ENCODE results near the gene GALNT9.

Gene GALNT9

DNA sequence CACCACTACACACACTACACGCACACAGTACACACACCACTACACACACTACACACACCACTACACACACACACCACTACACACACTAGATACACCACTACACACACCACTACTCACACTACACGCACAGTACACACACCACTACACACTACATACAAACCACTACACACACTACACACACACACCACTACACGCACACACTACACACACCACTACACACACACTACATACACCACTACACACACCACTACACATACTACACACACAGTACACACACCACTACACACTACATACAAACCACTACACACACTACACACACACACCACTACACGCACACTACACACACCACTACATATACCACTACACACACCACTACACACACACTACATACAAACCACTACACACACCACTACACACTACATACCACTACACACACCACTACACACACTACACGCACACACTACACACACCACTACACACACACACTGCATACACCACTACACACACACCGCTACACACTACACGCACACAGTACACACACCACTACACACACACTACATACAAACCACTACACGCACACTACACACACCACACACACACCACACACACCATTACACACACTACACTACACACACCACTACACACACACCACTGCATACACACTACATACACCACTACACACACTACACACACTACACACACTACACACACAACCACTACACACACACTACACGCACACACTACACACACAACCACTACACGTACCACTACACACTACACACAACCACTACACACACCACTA lies 173.4 kb downstream of the GALNT9 start:
- TF ChIP-seq, protein P1, sequence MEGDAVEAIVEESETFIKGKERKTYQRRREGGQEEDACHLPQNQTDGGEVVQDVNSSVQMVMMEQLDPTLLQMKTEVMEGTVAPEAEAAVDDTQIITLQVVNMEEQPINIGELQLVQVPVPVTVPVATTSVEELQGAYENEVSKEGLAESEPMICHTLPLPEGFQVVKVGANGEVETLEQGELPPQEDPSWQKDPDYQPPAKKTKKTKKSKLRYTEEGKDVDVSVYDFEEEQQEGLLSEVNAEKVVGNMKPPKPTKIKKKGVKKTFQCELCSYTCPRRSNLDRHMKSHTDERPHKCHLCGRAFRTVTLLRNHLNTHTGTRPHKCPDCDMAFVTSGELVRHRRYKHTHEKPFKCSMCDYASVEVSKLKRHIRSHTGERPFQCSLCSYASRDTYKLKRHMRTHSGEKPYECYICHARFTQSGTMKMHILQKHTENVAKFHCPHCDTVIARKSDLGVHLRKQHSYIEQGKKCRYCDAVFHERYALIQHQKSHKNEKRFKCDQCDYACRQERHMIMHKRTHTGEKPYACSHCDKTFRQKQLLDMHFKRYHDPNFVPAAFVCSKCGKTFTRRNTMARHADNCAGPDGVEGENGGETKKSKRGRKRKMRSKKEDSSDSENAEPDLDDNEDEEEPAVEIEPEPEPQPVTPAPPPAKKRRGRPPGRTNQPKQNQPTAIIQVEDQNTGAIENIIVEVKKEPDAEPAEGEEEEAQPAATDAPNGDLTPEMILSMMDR (IDR thresholded peaks at IDR 0.05) = no peak
- TF ChIP-seq ZFX (IDR thresholded peaks at IDR 0.05; ENCODE audit: borderline replicate concordance) = no peak
- no peak overlapping the region for H3K27ac ChIP-seq

DNA sequence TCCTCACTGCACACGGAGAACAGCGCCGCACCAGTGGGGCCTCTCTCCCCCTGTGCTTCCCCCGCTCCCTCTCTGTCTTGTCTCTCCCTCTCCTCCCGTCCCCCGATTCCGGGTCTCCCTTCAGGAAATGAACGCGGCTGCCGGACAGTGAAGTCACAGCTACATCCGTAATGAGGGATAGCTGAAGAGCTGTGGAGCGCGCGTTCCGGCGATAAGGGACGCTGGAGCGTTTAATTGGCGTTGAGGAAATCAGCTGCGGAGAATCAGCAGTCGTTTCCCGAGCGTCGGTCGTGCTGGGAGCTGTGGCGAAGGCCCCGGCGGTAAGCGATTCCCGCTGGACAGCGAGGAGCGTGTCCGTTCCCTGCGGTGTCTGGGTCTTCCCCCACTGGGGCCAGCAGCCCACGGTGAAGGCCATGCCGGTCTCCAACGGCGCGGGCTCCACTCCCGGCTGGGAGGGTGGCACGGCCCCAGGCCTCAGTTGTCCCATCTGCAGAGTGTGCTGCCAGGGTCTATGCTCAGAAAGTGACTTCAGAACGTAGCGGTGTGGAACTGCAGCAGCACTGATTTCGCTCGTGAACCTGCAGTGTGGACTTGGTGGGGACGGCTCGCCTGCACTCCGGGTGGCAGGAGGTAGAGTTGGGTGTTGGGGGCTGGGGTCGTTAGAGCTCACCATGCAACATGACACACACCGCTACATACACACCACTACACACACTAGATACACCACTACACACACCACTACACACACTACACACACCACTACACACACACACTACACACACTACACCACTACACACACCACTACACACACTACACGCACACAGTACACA lies 174.2 kb downstream of the GALNT9 start:
- TF ChIP-seq ZFX (IDR thresholded peaks at IDR 0.05; ENCODE audit: borderline replicate concordance) = no peak
- TF ChIP-seq, protein P1 (IDR thresholded peaks at IDR 0.05) = no peak
- H3K27ac ChIP-seq = no peak overlapping the region

DNA sequence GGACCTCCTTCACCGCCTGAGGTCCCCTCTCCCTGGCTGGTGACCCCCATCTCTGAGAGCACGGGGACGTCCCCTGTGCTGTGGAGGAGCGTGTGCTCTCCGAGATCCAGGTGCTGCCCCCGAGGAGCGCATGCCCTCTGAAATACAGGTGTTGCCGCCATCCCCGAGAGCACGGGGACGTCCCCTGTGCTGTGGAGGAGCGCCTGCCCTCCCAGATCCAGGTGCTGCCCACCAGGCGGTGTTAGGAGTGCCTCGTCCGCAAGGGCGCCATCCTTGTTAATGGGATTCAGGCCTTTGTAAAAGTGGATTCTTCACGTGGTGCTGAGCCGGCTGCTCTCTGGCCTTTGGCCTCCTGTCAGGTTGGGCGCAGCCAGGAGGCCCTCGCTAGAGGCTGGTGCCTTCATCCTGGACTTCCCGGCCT lies 175.0 kb downstream of the GALNT9 start:
- TF ChIP-seq, protein P1 (IDR thresholded peaks at IDR 0.05) = no peak
- TF ChIP-seq ZFX (IDR thresholded peaks at IDR 0.05; ENCODE audit: borderline replicate concordance) = no peak
- H3K27ac ChIP-seq = no peak overlapping the region

DNA sequence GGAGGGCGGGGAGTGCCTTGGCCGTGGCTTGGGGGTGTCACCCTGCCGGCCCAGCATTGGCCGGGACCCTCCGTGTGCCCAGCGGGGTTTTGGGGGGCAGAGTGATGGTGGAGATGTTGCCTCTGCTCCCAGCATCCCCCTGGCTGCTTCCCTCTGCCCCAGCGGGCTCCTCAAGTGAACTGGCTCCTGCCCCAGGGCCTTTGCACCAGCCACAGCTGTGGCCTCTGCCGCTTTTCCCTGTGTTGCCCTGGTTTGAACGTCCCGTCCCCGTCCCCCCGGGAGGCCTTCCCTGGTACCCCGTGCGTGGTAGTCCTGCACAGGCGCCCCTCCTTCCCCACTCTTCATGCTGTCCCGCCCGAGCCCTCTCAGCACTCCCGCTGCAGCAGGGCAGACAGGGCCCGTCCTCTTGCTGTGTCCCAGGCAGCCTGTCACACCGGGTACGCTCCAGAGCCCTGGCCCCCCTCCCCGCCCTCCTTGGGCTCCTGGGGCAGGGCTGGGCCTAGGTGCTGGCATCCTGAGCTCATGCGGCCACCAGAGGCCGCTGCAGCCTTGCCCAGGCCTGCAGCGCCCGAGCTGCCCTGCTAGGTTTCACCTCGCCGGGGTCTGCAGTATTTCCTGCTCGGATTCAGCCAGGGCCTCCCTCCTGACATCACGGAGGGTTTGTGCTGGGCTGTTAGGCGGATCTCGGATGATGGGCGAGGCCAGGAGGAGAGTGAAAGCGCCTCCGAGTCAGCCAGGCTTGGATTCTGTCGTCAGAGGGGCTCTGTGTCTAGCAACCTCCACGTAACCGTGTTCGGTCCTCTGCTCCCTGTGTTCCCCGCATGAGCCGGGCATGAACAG lies 175.7 kb downstream of the GALNT9 start:
- TF ChIP-seq, protein P1 (IDR thresholded peaks at IDR 0.05) = peak; percentile 100
- no peak for TF ChIP-seq ZFX (IDR thresholded peaks at IDR 0.05; ENCODE audit: borderline replicate concordance)
- H3K27ac ChIP-seq = no peak overlapping the region

DNA sequence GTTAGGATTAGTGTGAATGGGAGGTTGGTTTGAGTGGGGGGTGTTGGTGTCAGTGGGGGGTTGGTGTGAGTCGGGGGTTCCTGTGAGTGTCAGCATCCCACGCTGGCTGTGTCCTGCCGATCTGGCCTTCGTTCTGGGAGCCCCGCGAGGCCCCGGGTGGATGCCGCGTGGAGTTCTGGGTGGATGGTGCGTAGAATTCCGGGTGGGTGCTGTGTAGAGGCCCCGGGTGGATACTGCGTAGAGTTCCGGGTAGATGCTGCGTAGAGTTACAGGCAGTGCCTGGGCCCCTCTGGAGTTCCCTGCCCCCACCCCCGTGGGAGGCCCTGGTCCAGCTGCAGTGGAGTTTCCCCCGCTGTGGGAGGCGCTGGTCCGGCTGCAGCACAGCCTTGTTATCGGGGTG lies 176.4 kb downstream of the GALNT9 start:
- no peak overlapping the region for H3K27ac ChIP-seq
- no peak for TF ChIP-seq ZFX (IDR thresholded peaks at IDR 0.05; ENCODE audit: borderline replicate concordance)
- TF ChIP-seq, protein P1 (IDR thresholded peaks at IDR 0.05) = no peak

DNA sequence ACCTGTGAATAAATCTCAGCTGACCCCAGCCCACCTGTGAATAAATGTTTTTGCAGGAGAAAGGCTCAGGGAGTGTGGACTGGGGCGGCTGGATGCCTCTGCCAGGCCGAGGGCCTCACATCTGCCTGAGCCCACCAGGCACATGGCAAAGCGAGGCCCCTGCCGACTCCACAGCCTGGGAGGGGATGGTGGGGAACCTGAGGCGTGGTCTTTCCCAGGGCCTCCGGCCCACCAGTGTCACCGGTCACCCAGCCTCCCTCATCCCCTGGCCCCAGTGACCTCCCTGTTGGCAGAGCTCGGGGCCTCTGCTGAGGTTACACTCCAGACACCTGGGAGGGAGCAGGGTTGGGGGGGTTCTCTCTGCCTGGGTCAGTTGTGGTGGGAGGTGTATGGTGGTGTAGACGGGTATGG lies 177.0 kb downstream of the GALNT9 start:
- no peak overlapping the region for H3K27ac ChIP-seq
- no peak for TF ChIP-seq ZFX (IDR thresholded peaks at IDR 0.05; ENCODE audit: borderline replicate concordance)
- TF ChIP-seq, protein P1 (IDR thresholded peaks at IDR 0.05) = no peak

Measured in 22Rv1 (cell line).